ENCODE results near the gene ZNF524.

GRCh38 chr19:55646889-55647731 lies 47.0 kb downstream of the ZNF524 start:
- TF ChIP-seq, protein P1, sequence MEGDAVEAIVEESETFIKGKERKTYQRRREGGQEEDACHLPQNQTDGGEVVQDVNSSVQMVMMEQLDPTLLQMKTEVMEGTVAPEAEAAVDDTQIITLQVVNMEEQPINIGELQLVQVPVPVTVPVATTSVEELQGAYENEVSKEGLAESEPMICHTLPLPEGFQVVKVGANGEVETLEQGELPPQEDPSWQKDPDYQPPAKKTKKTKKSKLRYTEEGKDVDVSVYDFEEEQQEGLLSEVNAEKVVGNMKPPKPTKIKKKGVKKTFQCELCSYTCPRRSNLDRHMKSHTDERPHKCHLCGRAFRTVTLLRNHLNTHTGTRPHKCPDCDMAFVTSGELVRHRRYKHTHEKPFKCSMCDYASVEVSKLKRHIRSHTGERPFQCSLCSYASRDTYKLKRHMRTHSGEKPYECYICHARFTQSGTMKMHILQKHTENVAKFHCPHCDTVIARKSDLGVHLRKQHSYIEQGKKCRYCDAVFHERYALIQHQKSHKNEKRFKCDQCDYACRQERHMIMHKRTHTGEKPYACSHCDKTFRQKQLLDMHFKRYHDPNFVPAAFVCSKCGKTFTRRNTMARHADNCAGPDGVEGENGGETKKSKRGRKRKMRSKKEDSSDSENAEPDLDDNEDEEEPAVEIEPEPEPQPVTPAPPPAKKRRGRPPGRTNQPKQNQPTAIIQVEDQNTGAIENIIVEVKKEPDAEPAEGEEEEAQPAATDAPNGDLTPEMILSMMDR (IDR thresholded peaks at IDR 0.05; ENCODE audit: poor library complexity), result no peak
- TF ChIP-seq EZH2 (IDR thresholded peaks at IDR 0.05; ENCODE audit: borderline replicate concordance), result no peak
